ENCODE measurements around the gene PTGIR. TPM values are rescaled to one million over a fixed set of nuclear protein-coding genes. Genes with fewer than 3 reads are reported as not detected.

PTGIR gene
- total RNA-seq, 1 donor from 2014 or later = not detected

DNA sequence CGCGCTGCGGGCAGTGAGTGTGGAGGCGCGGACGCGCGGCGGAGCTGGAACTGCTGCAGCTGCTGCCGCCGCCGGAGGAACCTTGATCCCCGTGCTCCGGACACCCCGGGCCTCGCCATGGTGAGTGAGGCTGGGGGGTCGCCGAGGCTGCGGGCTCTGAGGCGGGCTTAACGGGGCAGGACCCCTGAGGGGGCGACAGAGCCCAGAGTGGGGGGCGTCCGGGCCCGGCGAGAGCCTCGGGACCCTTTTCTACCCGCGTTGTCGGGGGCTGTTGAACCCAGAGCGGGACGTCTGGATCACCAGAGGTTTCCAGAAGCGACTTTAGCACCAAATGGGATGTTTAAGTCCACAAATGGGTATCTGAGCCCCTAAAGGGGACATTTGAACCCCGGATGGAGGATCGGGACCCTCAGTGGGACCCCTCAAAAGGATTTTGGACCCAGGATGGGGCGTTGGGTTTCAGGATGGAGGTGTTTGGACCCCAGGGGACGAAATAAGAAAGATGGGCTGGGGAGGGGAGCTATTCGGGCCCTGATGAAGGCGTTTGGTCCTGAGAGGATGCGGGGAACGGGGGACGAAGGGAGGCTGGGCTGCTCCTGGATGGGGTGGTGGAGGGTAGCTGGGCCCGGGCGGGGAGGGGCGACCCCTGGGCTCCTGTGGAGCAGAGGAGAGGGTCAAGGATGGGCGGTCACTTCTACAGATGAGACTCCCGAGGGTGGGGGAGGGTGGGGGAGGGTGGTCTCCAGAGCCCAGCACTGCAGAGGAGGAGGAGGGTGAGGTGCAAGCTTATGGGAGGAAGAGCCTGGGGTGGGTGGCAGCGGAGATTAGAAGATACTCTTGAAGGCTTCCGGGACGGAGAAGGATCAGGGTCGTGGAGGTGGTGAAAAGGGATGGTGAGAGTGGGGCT lies 23.3 kb downstream of the PTGIR start, which contains the start of gene CALM3:
Gene CALM3 (plus strand): TSS at position 13 of the 907 bp plus-strand sequence. CDS start 105 bp downstream, at position 118.
- no peak for DNase-seq (ENCODE audit: low read depth)

DNA sequence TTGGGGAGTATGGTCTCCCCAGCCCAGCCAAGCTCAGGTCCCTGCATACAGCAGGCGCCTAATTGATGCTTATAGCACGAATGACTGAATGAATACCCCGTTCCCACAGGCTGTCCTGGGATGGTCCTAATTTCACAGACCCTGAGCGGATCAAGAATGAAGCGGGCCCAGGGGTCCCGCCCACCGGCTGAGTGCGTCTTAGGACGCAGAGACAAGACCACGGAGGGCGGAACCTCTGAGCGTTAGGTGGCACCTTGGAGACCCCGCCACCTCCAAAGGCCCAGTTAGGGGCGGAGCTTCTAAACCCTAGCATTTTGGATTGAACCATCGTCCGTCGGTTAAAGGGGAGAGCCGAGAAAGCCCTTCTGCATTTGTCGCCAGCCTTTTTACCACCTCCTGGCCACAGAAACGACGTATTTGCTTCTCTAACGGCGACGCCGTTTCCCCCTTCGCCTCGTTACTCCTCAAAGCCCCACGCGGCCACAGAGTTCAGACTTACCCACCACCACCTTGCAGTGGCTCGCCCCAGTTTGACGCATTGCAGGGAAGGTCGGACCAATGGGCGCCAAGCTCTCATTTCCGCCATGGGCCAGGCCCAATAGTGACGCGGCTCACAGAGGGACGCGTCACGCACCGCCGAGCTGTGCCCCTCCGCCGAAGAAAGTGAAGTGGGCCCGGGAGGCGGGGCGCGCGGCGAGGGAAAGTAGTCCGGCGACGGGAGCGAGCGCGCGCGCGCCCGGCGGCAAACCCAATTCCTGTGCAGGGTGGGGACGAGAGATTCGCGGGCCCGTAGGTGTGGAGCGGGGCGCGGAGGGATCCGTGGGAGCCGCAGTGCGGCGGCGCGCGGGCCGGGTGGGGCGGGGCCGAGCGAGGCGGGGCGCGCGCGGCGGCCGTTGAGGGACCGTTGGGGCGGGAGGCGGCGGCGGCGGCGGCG lies 24.2 kb downstream of the PTGIR start:
- DNase-seq (ENCODE audit: low read depth) = peak; percentile 82

DNA sequence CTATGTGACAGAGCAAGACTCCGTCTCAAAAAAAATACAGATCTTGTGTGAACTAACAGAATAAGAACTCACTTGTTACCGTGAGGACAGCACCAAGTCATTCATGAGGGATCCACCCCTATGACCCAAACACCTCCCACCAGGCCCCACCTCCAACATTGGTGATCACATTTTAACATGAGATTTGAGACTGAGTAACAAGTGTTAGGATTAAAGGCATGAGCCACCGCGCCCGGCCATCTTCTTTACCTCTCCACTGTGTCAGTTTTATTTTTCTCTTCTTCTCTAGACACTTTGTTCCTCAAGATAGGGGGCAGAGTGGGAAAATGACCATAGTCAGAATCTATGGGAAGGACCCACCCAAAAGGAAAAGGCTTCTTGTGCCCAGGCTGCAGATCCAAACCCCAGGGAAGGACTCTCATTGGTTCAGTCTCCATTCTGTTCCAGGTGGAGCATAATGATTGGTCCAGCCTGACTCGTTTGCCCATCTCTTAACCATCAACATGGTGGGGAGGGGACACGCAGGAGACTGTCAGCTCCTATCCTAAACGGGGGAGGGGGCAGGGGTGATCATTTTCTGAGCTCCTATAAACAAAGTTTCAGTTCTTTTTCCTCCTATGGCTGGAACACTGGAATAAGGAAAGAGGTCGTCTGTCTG lies 25.0 kb downstream of the PTGIR start:
- no peak for DNase-seq (ENCODE audit: low read depth)

DNA sequence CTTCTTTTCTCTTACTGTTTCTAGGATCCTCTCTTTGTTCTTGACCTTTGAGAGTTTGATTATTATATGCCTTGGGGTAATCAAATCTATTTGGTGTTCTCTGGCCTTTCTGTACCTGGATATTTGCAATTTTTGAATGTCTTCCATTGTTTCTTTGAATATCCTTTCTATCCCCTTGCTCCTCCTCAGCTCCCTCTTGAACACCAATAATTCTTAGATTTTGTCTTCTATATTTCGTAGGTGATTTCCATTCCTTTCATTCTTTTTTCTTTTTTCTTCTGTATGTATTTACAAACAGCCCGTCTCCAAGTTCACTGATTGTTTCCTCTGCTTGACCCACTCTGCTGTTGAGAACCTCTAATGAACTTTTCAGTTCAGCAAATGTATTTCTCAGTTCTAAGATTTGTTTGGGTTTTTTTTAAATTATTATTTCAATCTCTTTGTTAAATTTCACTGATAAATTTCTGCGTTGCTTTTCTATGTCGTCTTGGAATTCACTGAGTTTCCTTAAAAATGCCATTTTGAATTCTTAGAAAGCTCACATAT lies 26.4 kb downstream of the PTGIR start:
- no peak for DNase-seq (ENCODE audit: low read depth)

DNA sequence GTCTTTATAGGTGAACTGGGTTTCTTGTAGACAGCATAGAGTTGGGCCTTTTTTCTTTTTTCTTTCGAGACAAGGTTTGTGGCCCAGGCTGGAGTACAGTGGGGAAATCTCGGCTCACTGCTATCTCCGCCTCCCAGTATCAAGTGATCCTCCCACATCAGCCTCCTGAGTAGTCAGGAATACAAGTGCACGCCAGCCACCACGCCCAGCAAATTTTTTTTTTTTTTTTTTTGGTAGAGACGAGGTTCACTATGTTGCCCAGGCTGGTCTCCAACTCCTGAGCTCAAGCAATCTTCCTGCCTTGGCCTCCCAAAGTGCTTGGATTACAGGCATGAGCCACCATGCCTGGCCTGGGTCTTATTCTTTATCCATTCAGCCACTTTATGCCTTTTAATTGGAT lies 28.9 kb downstream of the PTGIR start:
- no peak for DNase-seq (ENCODE audit: low read depth)

DNA sequence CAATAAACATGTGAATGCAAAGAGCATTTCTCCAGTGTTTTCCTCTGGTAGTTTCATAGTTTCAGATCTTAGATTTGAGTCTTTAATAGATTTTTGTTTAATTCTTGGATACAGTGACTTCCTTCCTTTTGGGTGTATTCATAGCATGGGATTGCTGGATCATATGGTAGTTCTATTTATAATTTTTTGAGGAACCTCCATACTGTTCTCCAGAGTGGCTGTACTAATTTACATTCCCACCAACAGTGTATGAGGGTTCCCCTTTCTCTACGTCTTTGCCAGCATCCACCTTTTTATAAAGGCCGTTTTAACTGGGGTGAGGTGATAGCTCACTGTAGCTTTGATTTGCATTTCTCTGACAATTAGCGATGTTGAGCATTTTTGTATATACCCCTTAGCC lies 33.0 kb downstream of the PTGIR start:
- DNase-seq (ENCODE audit: low read depth) = no peak

DNA sequence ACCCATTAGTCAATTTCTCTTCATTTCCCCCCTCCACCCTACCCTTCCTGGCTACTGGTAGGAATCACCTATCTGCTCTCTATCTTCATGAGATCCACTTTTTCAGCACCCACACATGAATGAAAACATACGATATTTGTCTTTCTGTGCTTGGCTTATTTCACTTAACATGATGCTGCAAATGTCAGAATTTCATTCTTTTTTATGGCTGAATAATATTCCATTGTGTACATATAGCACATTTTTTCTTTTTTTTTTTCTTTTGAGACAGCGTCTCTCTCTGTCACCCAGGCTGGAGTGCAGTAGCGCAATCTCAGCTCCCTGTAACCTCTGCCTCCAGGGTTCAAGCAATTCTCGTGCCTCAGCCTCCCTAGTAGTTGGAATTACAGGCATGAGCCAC lies 33.6 kb downstream of the PTGIR start:
- DNase-seq (ENCODE audit: low read depth) = no peak

DNA sequence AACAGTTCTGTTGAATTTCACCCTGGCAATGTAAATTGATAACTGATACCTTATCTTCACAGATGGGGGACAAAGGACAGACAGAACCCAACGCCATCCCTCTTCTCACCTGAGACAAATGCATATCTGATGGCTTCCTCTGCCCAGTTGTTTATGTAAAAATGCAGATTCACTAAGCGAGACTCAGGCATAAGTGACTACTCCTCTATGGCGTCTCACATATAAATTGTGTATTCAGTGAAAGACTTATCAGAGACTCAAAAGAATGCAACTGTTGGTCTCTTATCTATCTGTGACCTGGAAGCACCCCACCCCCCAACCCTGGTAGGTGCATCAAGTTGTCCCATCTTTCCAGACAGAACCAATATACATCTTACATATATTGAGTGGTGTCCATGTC lies 37.0 kb downstream of the PTGIR start:
- no peak for DNase-seq (ENCODE audit: low read depth)

DNA sequence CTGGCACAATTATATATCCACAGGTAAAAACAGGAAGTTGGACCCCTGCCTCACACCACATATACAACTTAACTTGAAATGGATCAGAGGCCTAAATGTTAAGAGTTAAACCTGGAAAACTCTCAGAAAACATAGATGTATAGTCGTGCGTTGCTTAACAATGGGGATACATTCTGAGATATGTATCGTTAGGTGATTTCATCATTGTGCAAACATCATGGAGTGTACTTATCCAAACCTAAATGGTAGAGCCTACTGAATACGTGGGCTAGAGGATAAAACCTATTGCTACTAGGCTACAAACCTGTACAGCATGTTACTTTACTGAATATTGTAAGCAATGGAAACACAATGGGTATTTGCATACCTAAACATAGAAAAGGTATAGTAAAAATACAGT lies 38.6 kb downstream of the PTGIR start:
- DNase-seq (ENCODE audit: low read depth) = no peak

DNA sequence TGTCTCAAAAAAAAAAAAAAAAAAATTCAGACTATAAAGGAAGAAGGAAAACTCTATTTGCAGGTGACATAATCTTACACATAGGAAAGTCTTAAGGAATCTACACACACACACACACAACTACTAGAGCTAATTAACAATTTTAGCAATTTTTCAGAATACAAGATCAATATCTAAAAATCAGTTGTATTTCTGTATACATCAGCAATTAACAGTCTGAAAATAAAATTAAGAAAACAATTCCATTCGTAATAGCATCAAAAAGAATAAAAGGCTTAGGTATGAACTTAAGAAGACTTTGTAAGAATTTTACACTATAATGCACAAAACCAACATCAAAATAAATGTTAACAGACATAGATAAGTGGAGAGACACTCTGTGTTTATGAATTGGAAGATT lies 39.4 kb downstream of the PTGIR start:
- no peak for DNase-seq (ENCODE audit: low read depth)

DNA sequence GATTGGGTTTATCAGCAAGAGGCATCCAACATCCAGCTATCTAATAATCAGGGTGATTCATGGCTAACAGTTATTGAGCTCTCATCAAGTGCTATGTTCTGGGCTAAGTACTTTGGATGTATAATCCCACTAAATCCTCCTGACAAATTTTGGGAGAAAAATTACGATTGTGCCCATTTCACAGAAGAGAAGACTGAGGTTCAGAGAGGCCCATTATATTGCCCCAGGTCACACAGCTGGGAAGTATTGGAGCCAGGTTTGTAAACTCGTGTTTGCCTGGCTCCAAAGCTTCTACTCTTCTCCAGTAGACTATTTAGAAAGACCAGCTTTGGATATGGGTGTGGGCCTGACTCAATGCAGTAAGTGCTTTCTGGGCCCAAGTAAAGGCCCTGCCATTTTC lies 44.6 kb downstream of the PTGIR start:
- no peak for DNase-seq (ENCODE audit: low read depth)

DNA sequence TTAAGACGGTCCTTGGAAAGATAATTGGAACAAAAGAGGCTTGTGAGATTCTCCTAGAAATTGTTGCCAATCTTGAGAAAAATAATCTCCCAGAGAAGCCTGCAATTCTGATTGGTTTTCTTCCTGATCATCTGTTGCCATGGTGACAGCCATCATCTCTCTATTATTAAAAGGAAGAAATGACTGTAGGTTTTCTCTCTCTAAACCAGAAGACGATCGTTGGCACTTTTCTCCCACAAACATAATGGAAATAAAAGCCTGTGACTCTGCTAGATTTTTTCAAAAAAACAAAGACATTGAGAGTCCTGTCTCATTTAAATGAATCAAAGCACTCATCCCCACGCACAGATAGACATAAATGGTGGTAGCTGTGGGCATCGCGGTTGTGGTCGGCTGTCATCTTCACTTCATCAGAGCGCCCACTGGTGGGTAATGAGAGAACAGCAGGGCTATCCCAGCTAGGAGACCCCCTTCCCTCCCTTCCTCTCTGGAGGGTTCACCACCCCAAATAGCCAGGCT lies 45.5 kb downstream of the PTGIR start:
- no peak for DNase-seq (ENCODE audit: low read depth)

DNA sequence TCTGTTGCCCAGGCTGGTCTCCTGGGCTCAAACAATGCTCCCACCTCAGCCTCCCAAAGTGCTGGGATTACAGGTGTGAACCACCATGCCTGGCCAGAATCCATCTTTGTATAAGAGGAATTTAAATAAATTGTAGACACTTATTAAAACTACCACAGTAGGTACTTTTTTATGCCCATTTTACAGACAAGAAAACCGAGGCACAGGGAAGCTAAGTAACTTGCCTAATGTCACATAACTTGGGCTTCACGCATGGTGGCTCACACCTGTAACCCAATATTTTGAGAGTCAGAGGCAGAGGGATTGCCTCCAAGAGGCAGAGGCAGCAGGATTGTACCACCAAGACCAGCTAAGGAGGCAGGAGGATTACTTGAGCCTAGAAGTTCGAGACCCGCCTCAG lies 46.4 kb downstream of the PTGIR start:
- DNase-seq (ENCODE audit: low read depth) = no peak

DNA sequence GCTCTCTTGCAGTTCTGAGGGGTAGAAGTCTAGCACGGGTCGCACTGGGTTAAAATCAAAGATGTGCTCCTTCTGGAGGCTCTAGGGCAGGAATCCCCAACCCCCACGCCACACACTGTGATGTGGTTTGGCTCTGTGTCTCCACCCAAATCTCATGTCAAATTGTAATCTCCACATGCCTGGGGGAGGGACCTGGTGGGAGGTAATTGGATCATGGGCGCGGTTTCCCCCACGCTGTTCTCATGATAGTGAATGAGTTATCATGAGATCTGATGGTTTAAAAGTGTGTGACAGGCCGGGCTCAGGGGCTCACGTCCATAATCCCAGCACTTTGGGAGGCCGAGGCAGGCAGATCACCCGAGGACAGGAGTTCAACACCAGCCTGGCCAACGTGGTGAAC lies 50.4 kb downstream of the PTGIR start:
- DNase-seq (ENCODE audit: low read depth) = no peak

DNA sequence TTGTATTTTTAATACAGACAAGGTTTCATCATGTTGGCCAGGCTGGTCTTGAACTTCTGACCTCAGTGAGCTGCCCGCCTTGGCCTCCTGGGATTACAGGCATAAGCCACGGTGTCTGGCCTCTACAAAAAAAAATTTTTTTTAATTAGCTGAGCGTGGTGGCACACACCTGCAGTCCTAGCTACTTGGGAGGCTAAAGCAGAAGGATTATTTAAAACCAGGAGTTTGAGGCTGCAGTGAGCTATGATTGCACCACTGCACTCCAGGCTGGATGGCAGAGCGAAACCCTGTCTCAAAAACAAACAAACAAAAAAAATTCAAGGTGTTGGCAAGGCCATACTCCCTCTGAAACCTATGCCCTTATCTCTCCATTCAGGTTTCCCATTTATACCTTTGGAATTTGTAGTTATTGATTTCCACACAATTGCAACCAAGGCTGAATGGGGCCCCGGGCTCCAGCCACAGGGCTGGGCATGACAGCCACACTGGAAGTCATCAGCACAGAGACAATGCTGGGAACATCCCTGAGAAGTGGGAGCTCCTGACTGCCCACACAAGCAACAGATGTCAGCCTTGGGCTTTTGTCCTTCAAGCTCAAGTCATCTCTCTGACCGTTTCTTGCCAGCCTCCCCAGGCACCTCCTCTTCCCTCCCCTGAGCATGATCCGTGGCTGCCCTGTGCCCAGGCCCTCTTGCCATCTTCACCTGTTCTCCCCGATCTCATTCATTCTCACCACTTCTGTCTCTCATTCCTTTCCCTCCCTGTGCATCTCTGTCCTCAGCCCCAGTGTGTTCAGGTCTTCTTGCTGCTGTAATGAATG lies 51.0 kb downstream of the PTGIR start:
- no peak for DNase-seq (ENCODE audit: low read depth)

DNA sequence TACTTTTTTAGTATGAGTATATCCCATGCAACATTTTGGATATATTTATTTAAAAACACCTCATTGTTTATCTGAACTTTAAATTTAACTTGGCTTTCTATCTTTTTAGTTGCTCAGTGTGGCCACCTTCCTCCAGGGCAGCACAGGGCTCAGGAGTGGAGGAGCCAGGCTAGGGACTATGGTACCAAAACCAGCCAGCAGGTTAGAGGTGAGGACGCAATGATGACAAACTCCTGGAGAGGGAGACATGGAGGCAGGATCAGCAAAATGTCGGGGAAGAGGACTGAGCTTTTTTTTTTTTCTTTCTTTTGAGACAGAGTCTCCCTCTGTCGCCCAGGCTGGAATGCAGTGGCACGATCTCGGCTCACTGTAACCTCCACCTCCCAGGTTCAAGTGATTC lies 53.4 kb downstream of the PTGIR start:
- peak; percentile 23 for DNase-seq (ENCODE audit: low read depth)

All from renal cortical epithelial cell (primary cell).